Measurements from ENCODE around the gene CAMK1D.
A peak's percentile ranks its signal among the peaks of the same experiment; 100 is the strongest.

CAMK1D gene

GRCh38 chr10:12603766-12604470, 254.6 kb downstream of the CAMK1D start:
- no peak for DNase-seq

DNA sequence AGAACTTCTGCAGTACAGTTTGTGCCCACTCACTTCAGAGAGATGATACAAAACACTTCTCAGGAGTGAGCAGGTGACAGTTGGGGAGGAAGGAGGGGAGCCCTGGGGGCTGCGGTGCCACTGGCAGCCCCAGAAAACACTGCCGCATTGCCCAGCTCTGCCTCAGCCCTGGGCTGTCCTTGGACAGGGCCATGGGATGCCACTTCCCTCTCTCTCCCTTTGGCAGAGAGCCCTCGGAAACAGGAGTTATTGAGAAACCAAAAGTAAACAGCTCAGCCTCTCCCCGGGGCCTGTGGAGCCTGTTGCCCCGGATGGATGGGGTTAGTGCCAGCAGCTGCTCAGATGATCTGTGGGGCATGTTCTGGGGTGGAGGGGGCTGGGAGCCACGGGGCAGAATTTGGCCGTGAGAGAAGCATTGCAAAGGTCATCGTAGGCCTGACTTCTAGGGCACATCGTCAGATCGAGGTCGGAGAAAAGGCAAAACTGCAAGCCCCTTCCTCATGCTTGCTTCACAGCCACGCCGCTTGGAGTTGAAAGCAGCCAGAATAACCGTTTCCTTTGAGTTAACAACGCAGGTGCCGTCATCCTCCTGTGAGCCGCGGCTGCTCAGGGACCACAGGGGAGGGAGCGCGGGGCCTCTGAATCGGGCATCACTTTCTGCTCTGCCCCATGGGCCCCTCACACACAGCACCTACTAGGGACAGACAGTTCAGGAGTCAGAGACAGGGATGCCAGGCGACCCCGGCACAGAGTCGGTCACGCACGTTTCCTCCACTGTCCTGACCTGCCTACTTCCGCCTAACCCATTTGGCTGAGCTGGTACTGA, 256.4 kb downstream of the CAMK1D start:
- DNase-seq: peak; percentile 90 to 93

GRCh38 chr10:12606461-12606860, 257.1 kb downstream of the CAMK1D start:
- peak; percentile 17 to 41 for DNase-seq

DNA sequence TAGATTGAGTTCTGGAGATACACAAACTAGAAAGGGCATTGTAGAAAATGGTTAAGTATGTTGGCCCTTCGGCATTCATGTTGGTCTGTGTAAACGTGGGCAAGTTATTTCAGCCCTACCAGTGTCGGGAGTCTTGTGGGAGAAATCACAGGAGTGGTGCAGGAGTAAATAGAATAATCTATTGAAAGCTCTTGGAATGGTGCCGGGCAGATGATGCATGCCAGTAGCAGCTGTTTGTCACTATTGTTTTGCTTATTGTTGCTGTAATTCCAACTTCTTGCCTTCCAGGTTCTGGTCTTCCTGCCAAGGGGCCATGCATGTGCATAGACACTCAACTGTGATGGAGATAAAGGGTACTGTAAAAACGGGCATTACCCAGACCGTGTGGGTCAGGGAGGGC, 259.4 kb downstream of the CAMK1D start:
- no peak for DNase-seq

DNA sequence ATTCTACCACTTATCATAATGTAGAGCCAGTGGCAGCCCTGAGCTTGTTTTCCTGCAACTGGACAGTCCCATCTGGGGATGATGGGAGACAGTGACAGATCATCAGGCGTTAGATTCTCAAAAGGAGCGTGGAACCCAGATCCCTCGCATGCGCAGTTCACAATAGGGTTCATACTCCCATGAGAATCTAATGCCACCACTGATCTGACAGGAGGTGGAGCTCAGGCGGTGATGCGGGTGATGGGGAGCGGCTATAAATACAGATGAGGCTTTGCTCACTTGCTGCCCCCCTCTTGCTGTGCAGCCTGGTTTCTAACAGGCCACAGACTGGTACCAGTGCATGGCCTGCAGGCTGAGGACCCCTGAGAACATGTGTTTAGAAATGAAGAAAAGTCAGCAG, 260.1 kb downstream of the CAMK1D start:
- no peak for DNase-seq

DNA sequence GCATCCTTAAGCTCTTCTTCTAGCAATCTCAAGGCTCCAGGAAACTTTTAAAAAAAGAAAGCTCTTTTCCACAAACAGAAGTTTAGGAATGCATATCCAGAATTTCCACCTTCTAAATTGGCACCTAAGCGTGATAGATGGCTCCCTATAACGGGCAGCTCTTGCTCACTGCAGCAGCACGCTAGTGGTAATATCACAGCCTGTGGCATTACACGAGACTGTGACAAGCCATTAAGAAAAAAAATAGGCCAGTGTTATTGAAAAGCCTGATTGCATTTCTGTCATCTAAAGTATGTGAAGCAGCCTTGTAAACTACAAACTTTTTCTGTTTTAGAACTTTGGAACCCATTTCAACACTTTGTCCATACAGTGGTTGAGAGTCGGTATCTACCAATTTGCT, 263.8 kb downstream of the CAMK1D start:
- DNase-seq: no peak

- no peak for DNase-seq
Measured at GRCh38 chr10:12614177-12614995, 265.0 kb downstream of the CAMK1D start.

DNA sequence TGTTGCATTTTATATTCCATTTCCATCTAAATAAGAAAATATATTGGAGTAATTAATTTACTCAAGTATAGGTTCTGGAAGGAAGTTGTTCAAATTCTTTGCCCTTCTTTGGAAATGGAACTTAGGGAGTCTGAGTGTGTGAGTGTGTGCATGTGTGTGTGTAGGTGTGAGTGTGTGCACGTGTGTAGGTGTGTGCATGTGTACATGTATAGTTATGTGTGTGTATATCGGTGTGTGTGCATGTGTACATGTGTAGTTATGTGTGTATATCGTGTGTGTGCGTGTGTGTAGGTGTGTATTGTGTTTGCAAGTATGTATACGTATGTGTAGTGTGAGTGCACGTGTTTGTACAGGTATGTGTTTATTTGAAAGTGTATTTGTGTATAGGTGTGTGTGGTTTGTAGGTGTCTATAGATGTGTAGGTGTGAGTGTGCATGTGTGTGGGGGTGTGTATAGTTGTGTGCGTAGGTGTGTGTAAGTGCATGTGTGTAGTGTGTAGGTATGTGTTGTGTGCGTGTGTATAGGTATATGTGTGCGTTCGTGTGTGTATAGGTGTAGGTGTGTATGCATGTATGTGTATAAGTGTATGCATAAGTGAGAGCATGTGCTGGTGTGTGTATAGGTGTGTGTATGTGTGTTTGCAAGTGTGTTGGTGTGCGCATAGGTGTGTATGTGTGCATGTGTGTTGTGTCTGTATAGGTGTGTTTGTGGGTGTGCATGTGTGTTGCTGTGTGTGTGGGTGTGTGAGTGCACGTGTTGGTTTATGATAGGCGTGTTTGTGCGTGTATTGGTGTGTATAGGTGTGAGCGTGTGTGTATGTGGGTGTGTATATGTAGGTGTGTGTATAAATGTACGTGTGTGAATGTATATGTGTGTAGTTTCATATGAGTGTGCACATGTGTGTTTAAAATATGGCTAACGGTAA, 266.2 kb downstream of the CAMK1D start:
- DNase-seq: no peak

GRCh38 chr10:12617191-12618175, 268.1 kb downstream of the CAMK1D start:
- DNase-seq: peak in 1 of 2 experiments; percentile 32

DNA sequence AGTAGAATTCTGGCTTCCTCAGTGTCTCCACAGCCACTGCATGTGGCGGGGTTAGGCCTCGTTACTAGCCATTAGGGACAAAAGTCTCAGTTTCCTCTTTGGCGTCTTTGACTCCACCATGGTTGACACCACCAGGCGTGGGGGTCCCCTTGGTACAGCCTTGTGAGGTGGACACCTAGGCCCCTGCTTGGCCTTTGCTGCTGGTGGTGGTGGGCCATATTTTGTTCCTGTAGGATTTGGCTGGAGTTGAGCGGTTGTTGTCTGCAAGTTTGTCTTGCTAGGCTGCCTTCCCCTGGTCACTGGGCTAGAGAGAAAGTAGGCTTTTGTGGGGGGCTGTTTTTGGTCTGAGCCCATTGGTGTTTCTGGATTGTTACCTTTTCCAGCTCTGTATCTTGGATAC, 272.7 kb downstream of the CAMK1D start:
- no peak for DNase-seq

GRCh38 chr10:12622691-12623090, 273.3 kb downstream of the CAMK1D start:
- DNase-seq: no peak

DNA sequence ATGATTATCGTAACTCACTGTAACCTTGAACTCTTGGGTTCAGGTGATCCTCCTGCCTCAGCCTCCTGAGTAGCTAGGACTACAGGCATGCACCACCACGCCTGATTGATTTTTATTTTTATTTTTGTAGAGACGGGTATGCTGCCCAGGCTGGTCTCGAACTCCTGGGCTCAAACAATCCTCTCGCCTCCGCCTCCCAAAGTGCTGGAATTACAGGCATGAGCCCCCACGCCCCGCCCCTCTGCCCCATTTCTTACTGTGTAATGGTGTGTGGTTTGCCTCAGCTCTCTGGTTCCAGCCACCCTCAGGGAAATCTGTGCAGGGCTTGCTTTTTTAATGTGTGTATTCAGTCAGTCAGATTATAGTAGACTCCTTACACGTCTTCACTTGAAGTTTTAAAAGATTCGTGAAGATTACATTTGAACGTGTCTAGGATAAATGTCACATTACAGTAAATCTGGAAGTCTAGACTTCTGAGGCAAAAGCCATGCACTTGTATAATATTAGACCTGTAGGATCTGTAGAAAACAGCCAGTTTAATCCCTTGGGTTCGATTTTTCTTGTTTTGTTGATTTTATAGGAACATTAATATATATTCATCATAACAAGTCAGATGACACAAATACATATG, 276.2 kb downstream of the CAMK1D start:
- no peak for DNase-seq

DNA sequence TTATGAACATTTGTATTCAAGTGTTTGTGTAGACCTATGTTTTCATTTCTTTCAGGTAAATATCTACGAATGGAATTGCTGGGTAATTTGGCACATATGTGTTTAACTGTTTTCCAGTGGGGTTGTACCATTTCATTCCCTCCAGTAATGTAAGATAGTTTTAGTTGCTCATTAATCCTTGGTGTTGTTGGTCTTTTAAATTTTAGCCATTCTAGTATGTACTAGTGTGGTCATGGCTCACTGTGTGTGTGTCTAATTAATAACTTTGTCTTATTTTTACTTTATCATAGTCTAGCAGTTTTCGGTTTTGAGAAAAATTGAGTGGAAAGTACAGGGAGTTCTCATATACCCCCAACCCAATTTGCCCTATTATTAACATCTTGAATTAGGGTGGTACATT, 278.8 kb downstream of the CAMK1D start:
- DNase-seq: no peak

- DNase-seq: peak; percentile 31 to 43
Measured at GRCh38 chr10:12628964-12629766, 279.8 kb downstream of the CAMK1D start.

GRCh38 chr10:12629767-12630165, 280.4 kb downstream of the CAMK1D start:
- no peak for DNase-seq

DNA sequence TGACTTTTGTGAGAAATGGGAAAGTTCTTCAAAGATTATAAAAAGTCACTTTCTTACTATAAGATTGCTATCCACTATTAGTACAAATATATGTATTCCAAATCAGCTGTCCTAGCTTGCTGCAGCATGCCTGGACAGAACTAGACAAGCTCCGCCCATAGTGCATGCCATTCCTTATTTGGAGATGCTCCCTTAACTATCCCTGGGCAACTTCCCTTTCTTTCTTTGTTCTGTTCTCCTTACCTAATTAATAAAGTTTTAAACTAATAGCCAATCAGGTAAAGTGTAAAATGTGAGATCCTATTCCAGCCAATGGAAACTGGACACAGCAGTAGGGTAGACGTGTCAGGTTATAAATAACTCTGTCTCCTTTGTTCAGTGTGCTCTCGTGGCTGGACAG, 281.9 kb downstream of the CAMK1D start:
- peak; percentile 20 to 57 for DNase-seq

DNA sequence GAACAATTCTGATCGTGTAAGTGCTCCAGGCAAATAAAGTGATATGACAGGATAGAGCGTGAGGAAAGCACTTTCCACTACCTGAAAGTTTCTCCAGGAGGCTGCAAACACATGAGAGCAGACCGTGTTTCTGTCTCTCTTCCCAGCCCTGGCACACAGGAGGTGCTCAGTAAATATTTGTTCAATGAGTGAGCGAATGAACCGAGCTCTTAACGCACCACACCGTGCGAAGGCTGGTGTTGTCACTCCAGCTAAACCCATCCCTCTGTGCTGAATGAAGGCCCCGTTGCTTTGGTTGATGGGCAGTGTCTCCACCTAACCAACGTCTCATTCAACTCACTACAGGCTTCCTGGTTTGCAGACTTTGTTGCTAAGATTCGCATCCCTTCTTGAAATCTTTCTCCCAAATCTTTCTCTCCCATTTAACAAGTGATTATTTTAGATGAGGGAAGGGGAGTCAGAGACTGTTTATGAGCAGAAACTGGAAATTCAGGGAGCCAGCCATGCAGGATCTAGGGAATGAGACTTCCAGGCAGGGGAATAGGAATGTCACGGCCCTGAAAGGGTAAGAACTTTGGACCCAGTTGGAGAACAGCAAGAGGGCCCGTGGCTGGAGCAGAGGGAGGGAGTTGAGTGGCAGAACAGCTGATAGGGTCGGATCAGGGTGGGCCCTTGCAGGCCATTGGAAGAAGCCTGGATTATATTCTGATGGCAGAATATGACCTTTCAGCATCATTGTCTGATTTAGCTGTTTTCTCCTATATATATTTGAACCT, 282.6 kb downstream of the CAMK1D start:
- DNase-seq: peak; percentile 90 to 93

DNA sequence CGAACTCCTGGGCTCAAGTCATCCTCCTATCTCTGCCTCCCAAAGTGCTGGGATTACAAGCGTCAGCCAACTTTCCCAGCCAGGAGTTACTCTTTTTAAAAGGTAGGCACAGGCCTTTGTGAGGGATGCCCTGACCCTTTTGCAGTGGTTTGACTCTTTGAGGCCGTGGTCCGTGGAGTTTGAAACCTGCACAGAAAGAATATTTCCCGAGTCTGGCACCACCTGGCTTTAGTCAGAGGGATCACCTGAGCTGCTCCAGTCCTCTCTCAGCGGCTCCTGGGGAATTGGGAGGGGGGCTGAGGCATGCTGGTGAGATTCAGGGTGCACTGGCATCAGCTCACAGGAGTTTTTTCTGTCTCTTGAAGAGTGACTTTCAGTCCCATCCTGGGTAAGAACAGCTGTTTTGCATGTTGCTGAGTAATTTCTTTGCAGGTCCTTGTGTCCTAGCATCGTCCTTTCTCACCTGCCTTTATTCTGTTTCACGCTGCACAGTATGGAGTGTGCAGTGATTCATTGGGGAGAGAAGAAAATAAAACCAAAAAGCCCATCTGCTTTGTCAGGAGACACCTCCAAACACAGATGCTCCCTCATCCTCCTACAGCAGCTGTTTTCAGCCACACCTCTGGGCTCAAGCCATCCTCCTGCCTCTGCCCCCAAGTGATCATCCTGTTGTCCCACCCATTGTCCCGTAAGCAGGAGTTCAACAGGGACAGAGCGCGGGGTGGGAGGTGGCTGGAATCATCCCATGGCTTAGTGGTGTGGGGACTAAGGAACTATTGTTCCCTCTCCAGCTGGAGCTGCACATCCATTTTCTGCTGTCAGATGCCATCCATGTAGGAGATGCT, 284.7 kb downstream of the CAMK1D start:
- DNase-seq: no peak
